H1 (cell line): Measurements from ENCODE around the gene PFDN6. TPM values are rescaled to one million over a fixed set of nuclear protein-coding genes. Genes with fewer than 3 reads are reported as not detected.

ENCODE experiments used
- BACH1 ChIP-seq: IDR thresholded peaks from 2 replicates; pipeline ENCODE4 v1.6.1; 2012; ENCODE audit warnings: low read length, improper control_type of control experiment
- BCL11A ChIP-seq, 2 experiments: IDR thresholded peaks; one replicate each; pipeline ENCODE4 v1.6.1; 2011; ENCODE audit warnings: low read depth in 2 of 2, low read length in 2 of 2, mild to moderate bottlenecking in 2 of 2
- BRCA1 ChIP-seq: IDR thresholded peaks from 2 replicates; pipeline ENCODE4 v1.6.1; 2012; ENCODE audit warnings: low read depth, low read length, improper control_type of control experiment
- CBX5 ChIP-seq: fragments of 300-800, 300-1000 bp; sonication (generic); IDR thresholded peaks from 2 replicates; pipeline ENCODE4 v1.7.1; 2016; ENCODE audit warnings: antibody characterized with exemption, low read length, low read depth
- CHD1 ChIP-seq: IDR thresholded peaks from 2 replicates; pipeline ENCODE4 v1.6.1; 2012; ENCODE audit warnings: low read depth, low read length, improper control_type of control experiment
- EGR1 ChIP-seq: IDR thresholded peaks from 2 replicates; pipeline ENCODE4 v1.6.1; 2011; ENCODE audit warnings: low read depth, low read length, borderline replicate concordance
- HDAC2 ChIP-seq, 2 experiments: fragments of 300-600 bp in 1 of 2; sonication (generic) in 1 of 2; IDR thresholded peaks; 2 replicates each; pipeline ENCODE4 v1.6.1; 2011 to 2012; ENCODE audit warnings: low read depth in 2 of 2, low read length in 2 of 2, mild to moderate bottlenecking in 2 of 2, moderate library complexity in 2 of 2, borderline replicate concordance in 1 of 2, inconsistent platforms in 1 of 2
- MAFK ChIP-seq: IDR thresholded peaks from 2 replicates; pipeline ENCODE4 v1.6.1; 2012; ENCODE audit warnings: low read depth, mild to moderate bottlenecking, improper control_type of control experiment, low read length
- RFX5 ChIP-seq: IDR thresholded peaks from 2 replicates; pipeline ENCODE4 v1.6.1; 2011; ENCODE audit warnings: low read depth, low read length, improper control_type of control experiment, borderline replicate concordance
- RNF2 ChIP-seq: fragments of 200-900, 300-1000 bp; sonication (generic); IDR thresholded peaks from 2 replicates; pipeline ENCODE4 v1.7.1; 2016; ENCODE audit warnings: borderline replicate concordance, low read depth, mild to moderate bottlenecking, antibody characterized with exemption, low read length; ENCODE audit not compliant: poor library complexity, severe bottlenecking; ENCODE audit errors: missing control alignments
- SIN3A ChIP-seq, 2 experiments: IDR thresholded peaks in 1 of 2; conservative IDR thresholded peaks in 1 of 2; 2 replicates each; pipeline ENCODE4 v1.6.1; 2011 to 2012; ENCODE audit warnings: low read length in 2 of 2, improper control_type of control experiment in 1 of 2, low read depth in 1 of 2, mild to moderate bottlenecking in 1 of 2
- SIRT6 ChIP-seq: IDR thresholded peaks from one replicate; pipeline ENCODE4 v1.7.1; 2012; ENCODE audit warnings: low read length, inconsistent platforms
- SIX5 ChIP-seq: IDR thresholded peaks from 2 replicates; pipeline ENCODE4 v1.6.1; 2011; ENCODE audit warnings: mild to moderate bottlenecking, low read depth, low read length
- SRF ChIP-seq: IDR thresholded peaks from 2 replicates; pipeline ENCODE4 v1.6.1; 2011; ENCODE audit warnings: mild to moderate bottlenecking, low read depth, low read length, moderate library complexity
- SUZ12 ChIP-seq: fragments of 200-600 bp; sonication (generic); IDR thresholded peaks from 2 replicates; pipeline ENCODE4 v1.6.1; 2012; ENCODE audit warnings: mild to moderate bottlenecking, inconsistent platforms, low read length, moderate library complexity, mixed read lengths
- TAF7 ChIP-seq: optimal IDR thresholded peaks from 2 replicates; pipeline ENCODE3; 2011; ENCODE audit warnings: low read depth, mild to moderate bottlenecking, inconsistent platforms, low read length, moderate library complexity, borderline replicate concordance
- TBP ChIP-seq: IDR thresholded peaks from 2 replicates; pipeline ENCODE4 v1.6.1; 2011; ENCODE audit warnings: low read depth, low read length, improper control_type of control experiment
- polyA plus RNA-seq, 7 experiments: library from polyadenylated mRNA; depleted of rRNA in 3 of 7; stranded (reverse) in 5 of 7; unstranded in 2 of 7; fragments of >200 nt in 5 of 7; fragments of 200-250 nt in 2 of 7; gene quantifications; 1 replicate in 5 of 7; 2 replicates in 1 of 7; 4 replicates in 1 of 7; pipeline versions ENCODE4 v1.2.1 to v1.2.3, GENCODE V29; 2011 to 2013; ENCODE audit warnings: missing spikeins in 2 of 7, mixed read lengths in 2 of 7
- total RNA-seq: library from RNA; stranded (reverse); fragmentation: NEBNext Ultra II Directional; extraction: Animal tissue kit (Norgen Biotek cat#: 25700); gene quantifications from 2 replicates; pipeline ENCODE4 v1.2.1, GENCODE V29; 2021
- TF ChIP-seq, protein P1 (sequence below): IDR thresholded peaks from 2 replicates; pipeline ENCODE4 v1.6.1; 2011; ENCODE audit warnings: low read depth, mild to moderate bottlenecking, low read length; ENCODE audit not compliant: insufficient read depth
- TF ChIP-seq, protein P2 (sequence below): IDR thresholded peaks from 2 replicates; pipeline ENCODE4 v1.6.1; 2011; ENCODE audit warnings: low read length, improper control_type of control experiment

PFDN6 gene
- total and polyA plus RNA-seq, 2 of the 8 experiments (the other 6 are each of a cell fraction or from before 2014, with no cell fraction given) = 32.0 to 95.7 TPM

DNA sequence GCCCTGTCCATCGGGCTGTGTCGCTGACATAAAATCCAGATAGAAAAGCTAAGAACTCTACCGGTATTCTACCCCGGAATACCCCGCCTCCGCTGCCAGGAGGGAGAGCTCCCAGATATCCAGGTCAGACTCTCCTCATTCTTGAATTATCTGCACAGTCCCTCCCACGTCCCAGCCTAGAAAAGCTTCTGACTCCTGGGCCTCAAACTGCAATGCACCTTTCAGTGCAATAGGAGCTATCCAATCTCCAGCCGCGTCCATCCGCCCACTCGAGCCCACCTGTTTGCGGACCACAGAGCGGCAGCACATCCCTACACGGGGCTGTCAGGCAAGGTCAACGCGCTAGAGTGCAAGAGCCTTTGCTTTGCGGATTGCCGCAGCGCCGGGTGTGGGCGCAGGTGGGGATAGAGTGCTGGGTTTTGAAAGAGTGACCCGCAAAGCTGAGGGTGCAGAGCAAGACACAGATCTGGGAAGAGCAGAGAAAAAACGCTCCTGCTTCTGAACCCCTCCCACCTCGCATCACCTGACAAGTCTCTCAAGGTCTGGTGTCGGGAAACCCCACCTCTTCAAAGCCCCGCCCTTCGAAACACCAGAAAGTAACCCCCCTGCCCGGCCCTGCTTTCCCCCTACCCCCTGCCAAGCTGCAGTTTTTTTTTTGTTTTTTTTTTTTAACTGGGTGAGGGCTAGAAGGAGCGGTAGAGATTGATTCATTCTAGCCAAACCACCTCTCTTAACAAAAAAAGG is 23.1 kb downstream of the PFDN6 start (continued):
- no peak for TF ChIP-seq EGR1
- no peak for TF ChIP-seq BRCA1
- no peak for TF ChIP-seq BCL11A (IDR thresholded peaks at IDR 0.05; ENCODE audit: low read depth in 2 of 2, low read length in 2 of 2)
- no peak for TF ChIP-seq BACH1
- no peak for TF ChIP-seq SUZ12
- no peak for TF ChIP-seq SIX5
- no peak for TF ChIP-seq RFX5
- TF ChIP-seq RNF2 = no peak
- TF ChIP-seq HDAC2 (IDR thresholded peaks at IDR 0.05; ENCODE audit: borderline replicate concordance in 1 of 2, low read depth in 2 of 2, low read length in 2 of 2) = 0 out of 4 replicates have a peak, but pooled peaks of 1 of the 2 experiments have one; percentile 8
- peak; percentile 9 to 70; a peak in 2 of 4 replicates for TF ChIP-seq SIN3A (conservative IDR thresholded peaks at IDR 0.05 in 1 of 2, IDR thresholded peaks at IDR 0.05 in 1 of 2; ENCODE audit: low read depth in 1 of 2, low read length in 2 of 2)
- TF ChIP-seq TAF7 = no peak
- TF ChIP-seq TBP = peak; percentile 48; the same call in 1 of the 2 replicates
- TF ChIP-seq SRF = no peak
- no peak for TF ChIP-seq CBX5
- TF ChIP-seq CHD1 = no peak
- TF ChIP-seq, protein P1, sequence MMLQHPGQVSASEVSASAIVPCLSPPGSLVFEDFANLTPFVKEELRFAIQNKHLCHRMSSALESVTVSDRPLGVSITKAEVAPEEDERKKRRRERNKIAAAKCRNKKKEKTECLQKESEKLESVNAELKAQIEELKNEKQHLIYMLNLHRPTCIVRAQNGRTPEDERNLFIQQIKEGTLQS = no peak
- TF ChIP-seq SIRT6 = no peak
- TF ChIP-seq, protein P2, sequence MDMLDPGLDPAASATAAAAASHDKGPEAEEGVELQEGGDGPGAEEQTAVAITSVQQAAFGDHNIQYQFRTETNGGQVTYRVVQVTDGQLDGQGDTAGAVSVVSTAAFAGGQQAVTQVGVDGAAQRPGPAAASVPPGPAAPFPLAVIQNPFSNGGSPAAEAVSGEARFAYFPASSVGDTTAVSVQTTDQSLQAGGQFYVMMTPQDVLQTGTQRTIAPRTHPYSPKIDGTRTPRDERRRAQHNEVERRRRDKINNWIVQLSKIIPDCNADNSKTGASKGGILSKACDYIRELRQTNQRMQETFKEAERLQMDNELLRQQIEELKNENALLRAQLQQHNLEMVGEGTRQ = peak; percentile 72
- TF ChIP-seq MAFK = no peak
